ENCODE results near the gene ULK4.
"Not testable (repeated sequence)": the region's sequence is repeated elsewhere in the genome, so short reads cannot be mapped to it uniquely, and the experiment has no call there.

The ULK4 gene

DNA sequence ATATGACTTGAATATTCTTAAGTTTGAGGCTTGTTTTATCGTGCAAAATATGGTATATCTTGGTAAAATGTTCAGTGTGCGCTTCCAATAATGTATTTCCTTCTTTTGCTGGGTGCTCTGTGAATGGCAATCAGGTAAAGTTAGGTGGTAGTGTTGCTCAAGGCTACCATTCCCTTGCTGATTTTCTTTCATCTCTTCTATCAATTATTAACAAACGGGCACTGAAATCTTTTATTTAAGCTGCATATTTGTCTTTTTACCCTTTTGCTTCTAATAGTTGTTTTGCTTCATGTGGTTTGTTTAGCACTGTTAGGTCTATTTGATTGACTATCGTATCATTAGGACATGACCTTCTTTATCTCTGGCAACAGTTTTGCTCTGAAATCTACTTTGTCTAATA is 520.3 kb downstream of the ULK4 start:
- DNase-seq (ENCODE audit: low spot score) = no peak

DNA sequence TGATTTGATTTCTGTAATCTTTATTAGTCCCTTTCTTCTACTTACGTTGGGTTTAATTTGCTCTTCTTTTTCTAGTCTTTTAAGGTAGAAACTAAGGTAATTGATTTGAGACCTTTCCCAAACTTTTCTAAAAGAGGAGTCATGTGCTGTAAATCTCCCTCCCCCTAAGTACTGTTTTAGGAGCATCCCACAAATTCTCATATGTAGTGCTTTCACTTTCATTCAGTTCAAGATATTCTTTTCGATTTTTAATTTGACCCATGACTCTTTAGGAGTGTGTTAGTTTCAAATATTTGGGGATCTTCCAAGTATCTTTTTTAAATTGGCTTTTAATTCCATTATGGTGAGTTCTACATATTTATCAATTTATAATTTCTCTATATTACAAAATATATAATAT is 520.8 kb downstream of the ULK4 start:
- DNase-seq (ENCODE audit: low spot score) = no peak

DNA sequence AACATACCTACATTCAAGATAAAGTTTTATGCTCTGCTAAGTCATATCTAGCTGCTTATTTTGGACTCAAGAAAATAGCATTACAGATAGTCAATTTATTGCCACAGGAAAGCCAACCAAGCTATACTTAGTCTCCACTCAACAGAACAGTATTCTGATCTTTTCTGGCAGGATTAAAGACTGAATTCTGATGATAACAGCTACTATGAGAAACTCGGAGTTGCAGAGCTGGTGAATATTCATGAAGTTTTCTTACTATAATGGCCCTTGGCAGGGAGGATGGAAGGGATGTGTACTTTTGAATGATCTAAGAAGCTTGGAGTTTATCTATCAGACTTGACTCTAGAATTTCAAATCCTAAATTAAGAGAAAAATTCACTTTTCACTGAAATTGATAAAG is 524.9 kb downstream of the ULK4 start:
- DNase-seq (ENCODE audit: low spot score) = no peak

DNA sequence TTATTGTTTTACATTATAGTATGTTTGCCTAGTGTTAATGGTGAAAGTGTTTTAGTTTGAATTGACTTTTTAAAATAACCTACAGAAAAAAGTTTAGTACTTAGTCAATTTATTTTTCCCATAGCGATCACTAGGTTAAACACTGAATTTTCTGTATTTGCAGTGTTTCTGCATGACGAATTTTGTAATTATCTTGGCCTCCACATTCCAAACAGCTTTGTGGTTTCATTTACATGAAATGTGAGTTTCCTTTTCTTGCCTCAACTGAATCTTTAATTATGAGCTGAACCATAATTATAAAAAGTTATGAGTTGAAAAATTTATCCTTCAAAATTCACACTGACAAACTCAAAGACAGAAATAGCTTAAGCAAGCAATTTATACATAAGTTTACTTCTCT is 527.1 kb downstream of the ULK4 start:
- DNase-seq (ENCODE audit: low spot score) = no peak

DNA sequence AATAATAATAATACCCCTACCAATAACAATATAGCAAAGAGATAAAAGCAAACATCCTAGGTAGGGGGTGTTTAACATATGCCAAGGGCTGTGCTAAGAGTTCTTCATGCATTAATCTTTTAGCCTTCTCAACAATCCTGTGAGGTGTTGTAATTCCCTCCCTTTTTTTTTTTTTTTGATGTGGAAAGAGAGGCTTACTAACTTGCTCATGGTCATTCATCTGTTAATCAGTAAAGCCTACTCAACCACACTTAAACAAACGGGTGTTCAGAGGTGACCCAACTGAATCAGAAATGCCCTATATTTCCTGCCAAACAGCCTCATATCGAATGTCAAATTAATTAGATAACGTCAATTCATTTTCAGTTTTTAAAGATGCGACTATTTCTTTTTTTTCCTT is 530.5 kb downstream of the ULK4 start:
- no peak for DNase-seq (ENCODE audit: low spot score)

DNA sequence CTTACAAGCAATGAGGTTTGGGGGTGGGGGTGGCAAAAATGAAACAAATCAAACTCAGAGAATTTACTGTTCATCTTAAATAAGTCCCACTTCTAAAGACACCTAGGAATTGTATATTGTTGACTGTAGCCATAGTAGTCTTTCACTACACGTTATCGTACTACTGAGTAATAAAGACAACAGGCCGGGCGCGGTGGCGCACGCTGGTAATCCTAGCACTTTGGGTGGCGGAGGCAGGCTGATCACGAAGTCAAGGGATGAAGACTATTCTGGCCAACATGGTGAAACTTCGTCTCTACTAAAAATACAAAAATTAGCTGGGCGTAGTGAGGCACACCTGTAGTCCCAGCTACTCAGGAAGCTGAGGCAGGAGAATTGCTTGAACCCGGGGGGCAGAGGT is 531.0 kb downstream of the ULK4 start:
- no peak for DNase-seq (ENCODE audit: low spot score)

DNA sequence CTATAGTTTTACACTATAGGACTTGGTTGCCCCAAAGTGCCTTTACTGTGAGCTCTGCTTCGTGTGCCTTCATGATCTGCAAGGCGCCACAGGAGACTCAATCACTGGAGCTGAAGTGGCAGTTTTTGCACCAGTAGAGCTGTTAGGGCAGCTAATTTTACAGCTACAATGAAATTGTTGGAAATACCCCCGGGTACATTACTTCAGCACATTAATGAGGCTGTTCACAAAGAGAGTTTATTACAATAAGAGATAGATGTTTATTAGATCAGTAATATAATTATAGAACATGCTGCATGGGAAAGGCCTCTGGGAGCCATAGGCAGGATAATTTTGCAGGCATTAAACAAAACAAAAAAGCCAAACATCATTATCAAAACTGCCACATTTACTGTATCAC is 531.5 kb downstream of the ULK4 start:
- DNase-seq (ENCODE audit: low spot score) = no peak

DNA sequence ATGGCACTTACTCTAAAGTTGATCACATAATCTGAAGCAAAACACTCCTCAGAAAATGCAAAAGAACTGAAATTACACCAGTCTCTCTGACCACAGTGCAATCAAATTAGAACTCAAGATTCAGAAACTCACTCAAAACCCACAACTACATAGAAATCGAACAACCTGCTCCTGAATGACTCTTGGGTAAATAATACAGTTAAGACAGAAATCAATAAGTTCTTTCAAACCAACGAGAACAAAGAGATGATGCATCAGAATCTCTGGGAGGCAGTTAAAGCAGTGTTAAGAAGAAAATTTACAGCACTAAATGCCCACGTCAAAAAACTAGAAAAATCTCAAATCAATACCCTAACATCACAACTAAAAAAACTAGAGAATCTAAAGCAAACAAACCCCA is 535.4 kb downstream of the ULK4 start:
- no peak for DNase-seq (ENCODE audit: low spot score)

DNA sequence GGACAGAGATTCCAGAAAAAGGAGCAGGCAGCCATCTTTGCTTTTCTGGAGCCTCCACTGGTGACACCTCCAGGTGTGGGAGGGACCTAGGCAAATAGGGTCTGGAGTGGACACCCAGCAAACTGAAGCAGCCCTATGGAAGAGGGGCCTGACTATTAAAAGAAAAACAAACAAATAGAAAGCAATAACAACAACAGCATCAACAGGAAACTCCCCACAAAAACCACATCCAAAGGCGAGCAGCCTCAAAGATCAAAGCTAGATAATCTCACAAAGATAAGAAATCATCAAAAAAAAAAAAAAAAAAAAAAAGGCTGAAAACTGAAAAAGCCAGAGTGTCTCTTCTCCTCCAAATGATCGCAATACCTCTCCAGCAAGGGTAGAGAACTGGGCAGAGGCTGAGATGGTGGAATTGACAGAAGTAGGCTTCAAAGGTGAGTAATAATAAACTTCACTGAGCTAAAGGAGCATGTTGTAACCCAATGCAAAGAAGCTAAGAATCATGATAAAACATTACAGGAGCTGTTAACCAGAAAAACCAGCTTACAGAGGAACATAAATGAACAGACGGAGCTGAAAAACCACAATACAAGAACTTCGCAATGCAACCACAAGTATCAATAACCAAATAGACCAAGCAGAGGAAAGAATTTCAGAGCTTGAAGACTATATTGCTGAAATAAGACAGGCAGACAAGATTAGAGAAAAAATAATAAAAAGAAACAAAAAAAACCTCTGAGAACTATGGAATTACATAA is 537.2 kb downstream of the ULK4 start:
- DNase-seq (ENCODE audit: low spot score) = no peak

DNA sequence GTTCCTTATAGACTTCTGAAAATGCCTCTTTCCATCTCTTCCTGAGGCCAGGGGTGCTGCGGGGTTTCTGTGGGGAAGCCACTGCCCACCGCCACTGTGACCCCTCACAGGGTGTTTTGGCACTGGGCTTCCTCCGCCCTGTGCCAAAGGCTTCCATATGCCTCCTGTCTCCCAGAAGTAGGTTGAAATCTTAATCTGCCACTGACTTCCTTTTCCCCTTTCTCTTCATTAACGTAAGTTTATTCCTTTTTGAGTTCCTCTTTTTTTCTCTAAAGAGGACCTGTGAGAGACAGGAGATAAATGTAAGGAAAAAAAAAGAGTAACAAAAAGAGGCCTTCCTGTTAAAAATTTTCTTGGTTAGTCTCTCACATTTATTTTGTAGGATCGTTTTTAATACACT is 542.1 kb downstream of the ULK4 start:
- DNase-seq (ENCODE audit: low spot score) = no peak

DNA sequence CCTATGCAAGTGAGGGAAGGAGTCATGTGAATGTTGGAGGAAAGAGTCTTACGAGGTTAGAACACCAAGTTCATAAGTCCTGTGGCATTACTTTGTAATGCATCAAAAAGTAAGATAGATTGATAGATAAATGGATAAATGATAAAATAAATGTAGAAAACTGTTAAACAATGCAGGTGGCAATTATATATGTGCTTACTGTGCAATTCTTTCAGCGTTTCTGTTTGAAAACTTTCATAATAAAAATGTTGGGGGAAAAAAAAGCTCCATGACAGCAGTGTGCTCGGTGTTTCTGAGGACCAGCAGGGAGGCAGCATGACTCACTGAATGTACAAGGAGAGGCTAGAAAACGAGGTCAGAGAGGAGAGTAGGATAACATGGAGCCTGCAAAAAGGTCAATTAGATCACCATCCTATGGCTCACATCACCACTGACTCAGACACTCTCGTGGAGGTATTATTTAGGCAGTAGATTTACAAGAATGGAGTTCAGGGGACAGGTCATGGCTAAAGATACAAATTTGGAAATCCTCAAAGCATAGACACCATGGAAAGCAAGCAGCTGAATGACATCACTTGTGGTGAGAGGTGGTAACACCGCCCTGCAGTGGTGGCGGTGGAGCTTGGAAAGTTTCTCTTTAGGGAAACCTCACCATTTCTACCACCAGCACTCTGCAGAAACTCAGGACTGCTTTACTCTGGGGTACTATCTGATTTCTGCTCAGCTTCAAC is 542.8 kb downstream of the ULK4 start:
- no peak for DNase-seq (ENCODE audit: low spot score)

DNA sequence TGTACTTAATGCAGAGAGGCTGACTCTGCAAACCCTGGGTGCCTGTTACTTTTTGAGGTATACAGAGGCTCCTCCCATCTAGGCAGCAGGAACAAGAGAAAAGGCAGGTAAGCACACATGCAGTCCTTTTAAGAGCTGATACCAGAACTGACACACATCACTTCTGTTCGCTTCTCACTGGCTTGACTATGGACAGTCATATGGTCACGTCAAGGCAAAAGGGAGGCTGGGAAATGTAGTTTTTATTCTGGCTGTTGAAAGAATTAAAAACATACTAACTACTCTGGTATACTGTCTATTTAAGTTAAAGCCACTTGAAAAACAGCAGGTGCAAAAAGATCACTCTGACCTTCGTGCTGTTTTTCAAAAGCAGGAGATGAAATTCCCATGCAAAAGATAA is 544.3 kb downstream of the ULK4 start:
- DNase-seq (ENCODE audit: low spot score) = no peak

DNA sequence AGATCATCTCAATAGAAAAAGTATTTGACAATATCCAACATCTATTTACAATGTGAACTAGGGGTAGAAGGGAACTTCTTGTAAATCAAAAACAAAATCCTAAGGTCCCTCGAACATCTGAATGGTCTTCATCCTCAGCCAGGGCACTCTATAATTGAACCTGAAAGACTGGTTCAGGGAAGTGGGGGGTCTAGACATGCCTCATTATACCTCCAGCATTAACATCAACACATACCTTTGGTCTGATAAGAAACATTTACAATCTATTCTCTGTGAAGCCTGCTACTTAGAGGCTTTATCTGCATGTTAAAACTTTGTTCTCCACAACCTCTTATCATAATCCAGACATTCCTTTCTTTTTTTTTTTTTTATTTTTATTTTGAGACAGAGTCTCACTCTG is 550.8 kb downstream of the ULK4 start:
- DNase-seq (ENCODE audit: low spot score) = no peak

DNA sequence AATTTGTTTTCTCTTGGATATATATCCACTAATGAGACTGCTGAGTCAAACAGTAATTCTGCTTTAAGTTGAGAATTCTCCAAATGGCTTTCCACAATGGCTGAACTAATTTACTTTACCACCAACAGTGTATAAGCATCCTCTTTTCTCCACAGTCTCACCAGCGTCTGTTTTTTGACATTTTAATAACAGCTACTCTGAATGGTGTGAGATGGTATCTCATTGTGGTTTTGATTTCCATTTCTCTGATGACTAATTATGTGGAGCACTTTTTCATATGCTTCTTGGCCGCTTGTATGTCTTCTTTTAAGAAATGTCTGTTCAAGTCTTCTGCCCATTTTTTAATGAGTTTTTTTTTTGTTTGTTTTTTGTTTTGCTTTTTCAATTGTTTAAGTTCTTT is 556.4 kb downstream of the ULK4 start:
- DNase-seq (ENCODE audit: low spot score) = no peak

DNA sequence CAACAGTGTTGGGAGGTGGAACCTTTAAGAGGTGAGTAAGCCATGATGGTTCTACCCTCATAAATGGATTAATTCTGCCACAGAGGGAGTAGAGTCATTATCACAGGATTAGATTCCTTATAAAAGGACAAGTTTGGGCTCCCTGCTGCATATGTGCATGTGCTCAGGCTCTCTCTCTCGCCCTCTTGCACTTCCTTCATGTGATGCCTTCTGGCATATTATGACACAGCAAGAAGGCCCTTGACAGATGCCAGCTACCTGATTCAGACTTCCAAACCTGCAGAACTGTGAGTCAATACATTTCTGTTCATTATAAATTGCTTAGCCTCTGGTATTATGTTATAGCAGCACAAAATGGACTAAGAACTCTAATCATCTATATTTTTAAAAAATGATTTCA is 557.3 kb downstream of the ULK4 start:
- no peak for DNase-seq (ENCODE audit: low spot score)

DNA sequence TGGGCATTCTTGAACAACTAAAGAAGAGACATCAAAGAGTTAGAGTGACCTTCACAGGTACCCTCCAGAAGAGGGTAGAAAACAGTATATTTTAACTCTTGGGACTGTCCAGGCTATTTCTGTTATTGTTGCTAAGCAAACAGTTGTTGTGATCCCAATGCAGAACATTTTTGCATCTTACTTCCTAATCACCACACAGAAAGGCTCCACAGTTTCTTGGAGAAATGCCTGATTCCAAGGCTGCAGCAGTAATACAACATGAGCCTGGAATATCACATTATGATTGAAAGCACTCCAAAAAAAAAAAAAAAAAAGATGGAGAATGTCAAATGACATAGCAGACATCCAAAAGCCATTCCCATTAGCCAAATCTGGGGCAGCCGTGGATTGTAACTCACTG is 567.0 kb downstream of the ULK4 start:
- DNase-seq (ENCODE audit: low spot score) = no peak

DNA sequence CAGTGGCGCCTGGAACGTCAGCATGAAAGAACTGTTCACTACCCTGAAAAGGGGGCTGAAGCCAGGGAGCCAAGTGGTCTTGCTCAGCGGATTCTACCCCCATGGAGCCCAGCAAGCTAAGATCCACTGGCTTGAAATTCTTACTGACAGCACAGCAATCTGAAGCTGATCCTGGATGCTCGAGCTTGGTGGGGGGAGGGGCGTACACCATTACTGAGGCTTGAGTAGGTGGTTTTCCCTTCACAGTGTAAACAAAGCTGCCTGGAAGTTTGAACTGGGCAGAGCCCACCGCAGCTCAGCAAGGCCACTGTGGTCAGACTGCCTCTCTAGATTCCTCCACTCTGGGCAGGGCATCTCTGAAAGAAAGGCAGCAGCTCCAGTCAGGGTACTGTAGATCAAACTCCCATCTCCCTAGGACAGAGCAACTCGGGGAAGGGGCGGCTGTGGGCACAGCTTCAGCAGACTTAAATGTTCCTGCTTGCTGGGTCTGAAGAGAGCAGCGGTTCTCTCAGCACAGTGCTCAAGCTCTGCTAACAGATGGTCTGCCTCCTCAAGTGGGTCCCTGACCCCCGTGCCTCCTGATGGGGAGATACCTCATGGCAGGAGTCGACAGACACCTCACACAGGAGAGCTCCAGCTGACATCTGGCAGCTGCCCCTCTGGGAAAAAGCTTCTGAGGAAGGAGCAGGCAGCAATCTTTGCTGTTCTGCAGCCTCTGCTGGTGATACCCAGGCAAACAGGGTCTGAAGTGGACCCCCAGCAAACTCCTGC is 591.0 kb downstream of the ULK4 start:
- not testable (repeated sequence) for DNase-seq (ENCODE audit: low spot score)

DNA sequence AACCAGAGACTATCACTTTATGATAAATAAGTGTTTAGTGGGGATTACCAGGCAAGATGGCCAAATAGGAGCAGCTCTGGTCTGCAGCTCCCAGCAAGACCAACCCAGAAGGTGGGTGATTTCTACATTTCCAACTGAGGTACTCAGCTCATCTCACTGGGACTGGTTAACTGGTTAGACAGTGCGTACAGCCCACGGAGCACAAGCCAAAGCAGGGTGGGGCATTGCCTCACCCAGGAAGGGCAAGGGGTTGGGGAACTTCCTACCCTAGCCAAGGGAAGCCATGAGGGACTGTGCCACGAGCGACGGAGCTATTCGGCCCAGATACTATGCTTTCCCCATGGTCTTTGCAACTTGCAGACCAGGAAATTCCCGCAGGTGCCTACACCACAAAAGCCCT is 591.6 kb downstream of the ULK4 start:
- DNase-seq (ENCODE audit: low spot score) = no peak

DNA sequence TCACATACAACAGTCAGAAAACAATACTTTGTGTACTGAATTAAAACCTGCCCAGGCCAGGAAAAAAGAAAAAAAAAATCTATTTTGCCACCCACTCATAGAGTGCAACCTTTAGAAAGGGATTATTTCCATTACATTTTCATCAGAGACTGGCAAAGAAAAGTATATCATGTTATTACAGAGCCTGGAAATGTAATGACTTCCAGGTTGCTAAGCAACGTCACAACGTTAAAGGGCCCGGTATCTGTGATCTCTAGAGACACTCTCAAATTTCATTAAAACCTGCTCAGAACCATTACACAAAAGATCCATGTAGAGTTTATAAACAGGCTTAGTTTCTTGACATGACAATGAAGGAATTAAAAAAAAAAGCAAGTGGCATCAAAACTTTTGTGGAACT is 592.1 kb downstream of the ULK4 start:
- no peak for DNase-seq (ENCODE audit: low spot score)

DNA sequence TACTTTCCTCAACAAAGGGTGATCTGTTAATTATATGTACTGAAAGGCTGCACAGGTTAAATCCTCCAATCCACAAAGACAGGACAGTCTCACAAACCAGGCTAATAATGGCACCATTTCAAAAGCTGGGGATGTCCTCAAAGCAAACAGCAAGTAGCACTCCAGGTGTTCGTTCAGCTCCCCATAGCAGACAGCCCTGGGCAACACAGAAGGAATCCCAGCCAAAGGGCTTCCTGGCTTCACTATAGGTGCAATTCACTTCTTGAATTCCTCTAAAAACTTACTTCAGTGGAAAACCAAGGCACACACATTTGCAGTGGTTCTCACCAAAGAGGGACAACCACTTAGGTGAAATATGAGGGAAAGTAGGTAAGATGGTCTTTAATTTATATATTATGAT is 595.9 kb downstream of the ULK4 start:
- no peak for DNase-seq (ENCODE audit: low spot score)

DNA sequence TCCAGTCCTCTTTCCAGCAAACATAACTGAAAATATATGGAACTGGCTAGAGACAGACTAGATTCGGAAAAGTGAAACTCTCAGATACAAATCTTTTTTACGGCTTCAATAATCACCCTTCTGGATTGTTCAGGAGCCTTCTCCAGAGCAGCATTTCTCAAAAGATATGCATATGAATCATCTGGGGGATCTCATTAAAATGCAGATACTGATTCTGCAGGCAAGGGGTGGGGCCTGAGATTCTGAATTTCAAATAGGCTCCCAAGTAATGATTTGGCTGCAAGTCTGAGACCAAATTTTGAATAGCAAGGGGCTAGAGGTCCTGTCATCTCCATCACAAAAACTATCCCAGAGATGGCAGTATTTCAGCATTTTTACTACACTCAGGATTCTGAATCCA is 597.2 kb downstream of the ULK4 start:
- no peak for DNase-seq (ENCODE audit: low spot score)

DNA sequence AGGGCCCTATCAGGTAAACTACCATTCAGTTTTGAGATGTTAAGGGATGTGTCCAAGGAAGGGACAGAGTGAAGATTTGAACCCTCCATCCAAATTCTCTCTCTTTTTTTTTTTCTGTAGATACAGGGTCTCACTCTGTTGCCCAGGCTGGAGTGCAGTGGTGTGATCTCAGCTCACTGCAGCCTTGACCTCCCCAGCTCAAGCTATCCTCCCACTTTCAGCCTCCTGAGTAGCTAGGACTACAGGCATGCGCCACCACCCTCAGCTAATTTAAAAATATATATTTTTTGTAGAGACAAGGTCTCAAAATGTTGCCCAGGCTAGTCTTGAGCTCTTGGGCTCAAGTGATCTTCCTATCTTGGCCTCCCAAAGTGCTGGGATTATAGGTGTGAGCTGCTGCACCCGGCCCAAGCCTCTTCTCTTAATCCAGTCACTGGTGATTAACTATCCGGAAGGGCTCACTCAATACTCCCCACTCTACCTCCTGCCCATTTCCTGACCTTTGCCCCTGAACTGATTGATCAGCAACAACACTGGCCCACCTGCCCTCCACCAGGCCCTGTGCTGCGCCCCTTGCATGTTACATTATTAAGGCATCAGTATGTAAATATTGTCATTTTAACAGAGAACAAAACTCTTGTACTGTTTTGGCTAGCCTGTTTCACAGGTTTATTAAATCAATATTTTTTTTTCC is 597.9 kb downstream of the ULK4 start:
- DNase-seq (ENCODE audit: low spot score) = no peak
